Activated CD8-positive, alpha-beta T cell treated with anti-CD3 and anti-CD28 coated beads for 36 hours (primary cell): ENCODE data around the gene DUSP22. TPM values are rescaled to one million over a fixed set of nuclear protein-coding genes. Genes with fewer than 3 reads are reported as not detected.
A peak's percentile ranks its signal among the peaks of the same experiment; 100 is the strongest.

Experiments
- ATAC-seq: fragments of 200-7000 bp; cut with Tn5 transposase; one replicate; pipeline ENCODE4 v1.10.0; 2021; ENCODE audit warnings: mild to moderate bottlenecking, moderate library complexity
- CTCF ChIA-PET: fragments of 350-600 bp; sonication (Branson Sonifier 250); formaldehyde crosslinking; loops from one replicate; lab custom pipeline; 2021; ENCODE audit warnings: antibody characterized with exemption; lab: Charles Lee
- POLR2A ChIA-PET: fragments of 350-600 bp; sonication (Branson Sonifier 250); formaldehyde crosslinking; loops from one replicate; lab custom pipeline; 2021; ENCODE audit warnings: antibody characterized with exemption; lab: Charles Lee
- DNase-seq: peaks from one replicate; pipeline ENCODE4 v3.0.0-alpha.2; 2020
- H3K27ac Mint-ChIP-seq: one replicate; pipeline ENCODE4 v1.8.0; 2021; ENCODE audit warnings: mild to moderate bottlenecking, mixed read lengths
- H3K27me3 Mint-ChIP-seq: one replicate; pipeline ENCODE4 v1.8.0; 2021; ENCODE audit warnings: mixed read lengths
- H3K36me3 Mint-ChIP-seq: one replicate; pipeline ENCODE4 v1.8.0; 2021; ENCODE audit warnings: low read depth, mixed read lengths
- H3K4me1 Mint-ChIP-seq: one replicate; pipeline ENCODE4 v1.8.0; 2021; ENCODE audit warnings: low read depth, mixed read lengths
- H3K4me3 Mint-ChIP-seq: one replicate; pipeline ENCODE4 v1.8.0; 2021; ENCODE audit warnings: mild to moderate bottlenecking, moderate library complexity, mixed read lengths
- H3K9me3 Mint-ChIP-seq: one replicate; pipeline ENCODE4 v1.8.0; 2021; ENCODE audit warnings: mixed read lengths
- intact Hi-C: fragments of 100-400 bp; cut with micrococcal nuclease; formaldehyde crosslinking; loops from one replicate; pipeline ENCODE4 v1.10.0; 2022
- total RNA-seq, 2 experiments: library from RNA; stranded (reverse); gene quantifications; one replicate each; pipeline ENCODE4 v1.2.3, GENCODE V29; 2021
- TF ChIP-seq, protein P1 (sequence below): fragments of 200-600 bp; IDR thresholded peaks from one replicate; pipeline ENCODE4 v1.8.0; 2022; ENCODE audit warnings: antibody characterized with exemption, mild to moderate bottlenecking

Gene DUSP22
- total RNA-seq, 2 experiments from 2014 or later = 32.5 to 34.2 TPM

DNA sequence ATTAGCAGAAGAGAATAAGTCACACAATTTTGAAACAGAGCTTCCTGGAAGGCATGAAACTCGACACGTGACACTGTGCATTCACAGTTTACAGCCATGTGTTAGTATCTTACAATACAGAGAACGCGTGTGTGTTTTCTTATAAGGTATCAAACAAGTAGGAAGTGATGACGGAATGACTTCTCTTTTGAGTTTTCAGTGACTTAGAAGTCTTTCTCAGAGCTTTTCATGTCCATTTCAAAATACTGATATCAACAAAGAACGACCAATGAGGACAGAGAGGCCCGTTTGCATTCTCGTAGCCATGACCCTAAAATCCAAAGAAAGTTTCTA, 36.6 kb upstream of the DUSP22 start:
- DNase-seq (no peak), ATAC-seq (no peak)
- Mint-ChIP-seq H3K4me3 (no peak overlapping the region), H3K9me3 (peaks cover 11% of the 10 kb centered on the region), H3K27ac (peak overlapping the region; percentile 68), H3K4me1 (peaks cover 62% of the 10 kb centered on the region), H3K27me3 (no peaks in the 10 kb centered on the region), H3K36me3 (no peaks in the 10 kb centered on the region)
- TF ChIP-seq, protein P1, sequence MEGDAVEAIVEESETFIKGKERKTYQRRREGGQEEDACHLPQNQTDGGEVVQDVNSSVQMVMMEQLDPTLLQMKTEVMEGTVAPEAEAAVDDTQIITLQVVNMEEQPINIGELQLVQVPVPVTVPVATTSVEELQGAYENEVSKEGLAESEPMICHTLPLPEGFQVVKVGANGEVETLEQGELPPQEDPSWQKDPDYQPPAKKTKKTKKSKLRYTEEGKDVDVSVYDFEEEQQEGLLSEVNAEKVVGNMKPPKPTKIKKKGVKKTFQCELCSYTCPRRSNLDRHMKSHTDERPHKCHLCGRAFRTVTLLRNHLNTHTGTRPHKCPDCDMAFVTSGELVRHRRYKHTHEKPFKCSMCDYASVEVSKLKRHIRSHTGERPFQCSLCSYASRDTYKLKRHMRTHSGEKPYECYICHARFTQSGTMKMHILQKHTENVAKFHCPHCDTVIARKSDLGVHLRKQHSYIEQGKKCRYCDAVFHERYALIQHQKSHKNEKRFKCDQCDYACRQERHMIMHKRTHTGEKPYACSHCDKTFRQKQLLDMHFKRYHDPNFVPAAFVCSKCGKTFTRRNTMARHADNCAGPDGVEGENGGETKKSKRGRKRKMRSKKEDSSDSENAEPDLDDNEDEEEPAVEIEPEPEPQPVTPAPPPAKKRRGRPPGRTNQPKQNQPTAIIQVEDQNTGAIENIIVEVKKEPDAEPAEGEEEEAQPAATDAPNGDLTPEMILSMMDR = no peak
- CTCF ChIA-PET = interaction anchor here (1.0 to 1.7 kb wide), 2 partner anchors 13 to 39 kb away, joined by 3 to 5 read pairs; no protein-coding TSS in a partner anchor
- intact Hi-C loops = no loop called here
- POLR2A ChIA-PET = interaction anchor here (0.8 to 1.0 kb wide), 2 partner anchors 29 to 31 kb away, joined by 3 to 4 read pairs; no protein-coding TSS in a partner anchor

DNA sequence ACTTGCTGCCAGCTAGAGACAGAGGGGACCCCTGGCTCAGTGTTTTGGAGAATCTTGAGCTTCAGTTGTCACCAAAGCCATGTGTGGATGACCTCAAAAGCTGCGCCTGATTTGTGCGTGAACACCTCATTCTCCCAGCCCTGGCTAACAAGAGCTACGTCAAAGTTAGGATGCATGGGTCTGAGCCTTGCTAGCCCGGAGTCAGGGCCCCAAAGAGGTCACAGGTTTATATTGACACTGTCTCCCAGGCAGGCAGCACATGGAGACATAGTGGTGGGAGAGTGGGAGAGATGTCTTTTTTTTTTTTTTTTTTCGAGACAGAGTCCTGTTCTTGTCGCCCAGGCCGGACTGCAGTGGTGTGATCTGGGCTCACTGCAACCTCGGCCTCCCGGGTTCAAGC, 36.1 kb upstream of the DUSP22 start:
- ATAC-seq (no peak), DNase-seq (no peak)
- no peaks in the 10 kb centered on the region for H3K27me3 Mint-ChIP-seq
- H3K36me3 Mint-ChIP-seq = no peaks in the 10 kb centered on the region
- intact Hi-C loops = no loop called here
- POLR2A ChIA-PET = interaction anchor here (0.8 to 1.8 kb wide), 3 partner anchors 29 to 37 kb away, joined by 3 to 5 read pairs (median 4); partner anchors contain the start of gene DUSP22
- peaks cover 11% of the 10 kb centered on the region for H3K9me3 Mint-ChIP-seq
- H3K4me3 Mint-ChIP-seq = no peak overlapping the region
- peak overlapping the region; percentile 33 for H3K27ac Mint-ChIP-seq
- TF ChIP-seq, protein P1 = no peak
- CTCF ChIA-PET = interaction anchor here (0.6 to 1.7 kb wide), 3 partner anchors 13 to 87 kb away, joined by 3 to 5 read pairs (median 5); no protein-coding TSS in a partner anchor
- peaks cover 60% of the 10 kb centered on the region for H3K4me1 Mint-ChIP-seq

GRCh38 chr6:257031-257725, 35.1 kb upstream of the DUSP22 start:
- peaks cover 52% of the 10 kb centered on the region for H3K4me1 Mint-ChIP-seq
- peaks cover 14% of the 10 kb centered on the region for H3K9me3 Mint-ChIP-seq
- no peak for ATAC-seq
- no peak overlapping the region for H3K4me3 Mint-ChIP-seq
- no peaks in the 10 kb centered on the region for H3K27me3 Mint-ChIP-seq
- ChIA-PET POLR2A (interaction anchor here (0.7 to 1.8 kb wide), 2 partner anchors 32 to 36 kb away, joined by 4 to 5 read pairs; partner anchors contain the start of gene DUSP22), CTCF (interaction anchor here (0.6 kb wide), 1 partner anchor 88 kb away, joined by 5 read pairs; no protein-coding TSS in a partner anchor)
- no peak for DNase-seq
- no peak overlapping the region for H3K27ac Mint-ChIP-seq
- TF ChIP-seq, protein P1 = no peak
- no peaks in the 10 kb centered on the region for H3K36me3 Mint-ChIP-seq
- intact Hi-C loops = no loop called here

GRCh38 chr6:257774-258173, 34.5 kb upstream of the DUSP22 start:
- Mint-ChIP-seq H3K27me3 (no peaks in the 10 kb centered on the region), H3K9me3 (peaks cover 14% of the 10 kb centered on the region), H3K27ac (no peak overlapping the region), H3K4me3 (no peak overlapping the region), H3K4me1 (peaks cover 46% of the 10 kb centered on the region), H3K36me3 (no peaks in the 10 kb centered on the region)
- TF ChIP-seq, protein P1 = no peak
- intact Hi-C loops = no loop called here
- peak; percentile 55 for ATAC-seq
- ChIA-PET POLR2A (interaction anchor here (0.9 to 1.8 kb wide), 2 partner anchors 35 to 75 kb away, joined by 3 to 5 read pairs; partner anchors contain the start of gene DUSP22), CTCF (no interaction called here)
- peak; percentile 20 for DNase-seq

DNA sequence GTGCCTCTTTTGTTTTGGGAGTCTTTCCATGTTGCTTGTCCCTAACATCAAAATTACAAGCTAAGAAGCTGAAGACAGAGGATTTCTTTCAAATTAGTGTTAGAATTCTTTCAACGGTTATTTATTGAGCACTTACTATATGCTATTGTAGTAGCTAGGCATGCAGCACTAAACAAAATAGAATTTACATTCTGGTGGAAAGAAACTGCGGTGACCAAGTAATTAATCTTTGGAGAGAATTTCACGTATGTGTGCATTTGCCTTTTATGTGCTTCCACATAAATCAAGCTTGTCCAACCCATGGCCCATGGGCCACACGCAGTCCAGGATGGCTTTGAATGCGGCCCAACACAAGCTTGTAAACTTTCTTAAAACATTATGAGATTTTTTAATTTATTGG, 33.0 kb upstream of the DUSP22 start:
- Mint-ChIP-seq H3K36me3 (no peaks in the 10 kb centered on the region), H3K27me3 (no peaks in the 10 kb centered on the region), H3K4me3 (no peak overlapping the region), H3K27ac (no peak overlapping the region), H3K9me3 (peaks cover 14% of the 10 kb centered on the region), H3K4me1 (peaks cover 38% of the 10 kb centered on the region)
- no peak for ATAC-seq
- CTCF ChIA-PET = interaction anchor here (1.1 to 2.1 kb wide), 2 partner anchors 43 to 149 kb away, joined by 3 to 5 read pairs; no protein-coding TSS in a partner anchor
- TF ChIP-seq, protein P1 = no peak
- intact Hi-C loops = no loop called here
- POLR2A ChIA-PET = interaction anchor here (0.9 to 1.4 kb wide), 5 partner anchors 10 to 73 kb away, joined by 3 to 5 read pairs (median 3); no protein-coding TSS in a partner anchor
- no peak for DNase-seq
